ENCODE results near the gene AGBL1.

DNA sequence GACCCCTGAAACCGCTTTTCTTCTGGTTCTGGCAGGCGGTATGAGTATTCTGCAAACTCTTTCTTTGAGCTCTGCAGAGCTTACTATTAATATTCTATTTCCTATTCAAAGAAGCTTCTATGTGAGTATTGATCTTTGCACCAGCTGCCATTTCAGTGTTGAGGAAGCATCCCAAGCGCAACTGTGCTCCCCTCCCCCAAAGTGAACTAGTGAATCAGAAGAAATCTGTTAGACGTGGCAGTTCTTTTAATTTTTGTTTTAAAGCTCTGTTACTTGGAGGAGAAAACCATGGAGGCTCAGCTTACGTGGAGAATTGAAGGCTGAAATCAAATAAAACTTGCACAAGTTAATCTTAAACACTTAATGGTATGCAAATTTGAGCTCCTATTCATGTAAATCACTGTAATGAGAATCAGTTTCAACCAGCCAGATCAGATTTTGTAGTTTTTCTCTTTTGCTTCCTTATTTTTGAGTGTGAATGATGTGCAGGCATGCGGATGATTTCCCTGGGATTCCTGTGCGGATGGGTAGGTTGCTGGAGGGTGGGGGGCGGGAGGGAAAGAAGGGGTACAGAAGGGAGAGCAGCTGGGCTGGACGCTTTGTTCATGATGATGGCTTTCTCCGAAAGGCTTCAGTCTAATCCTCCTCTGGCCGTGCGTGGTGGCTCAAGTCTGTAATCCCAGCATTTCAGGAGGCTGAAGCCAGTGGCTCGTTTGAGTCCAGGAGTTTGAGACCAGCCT, 16.1 kb upstream of the AGBL1 start:
- no peak for TF ChIP-seq POLR2A (IDR thresholded peaks at IDR 0.05)
- TF ChIP-seq EP300 (IDR thresholded peaks at IDR 0.05), result no peak
- TF ChIP-seq, protein P1, sequence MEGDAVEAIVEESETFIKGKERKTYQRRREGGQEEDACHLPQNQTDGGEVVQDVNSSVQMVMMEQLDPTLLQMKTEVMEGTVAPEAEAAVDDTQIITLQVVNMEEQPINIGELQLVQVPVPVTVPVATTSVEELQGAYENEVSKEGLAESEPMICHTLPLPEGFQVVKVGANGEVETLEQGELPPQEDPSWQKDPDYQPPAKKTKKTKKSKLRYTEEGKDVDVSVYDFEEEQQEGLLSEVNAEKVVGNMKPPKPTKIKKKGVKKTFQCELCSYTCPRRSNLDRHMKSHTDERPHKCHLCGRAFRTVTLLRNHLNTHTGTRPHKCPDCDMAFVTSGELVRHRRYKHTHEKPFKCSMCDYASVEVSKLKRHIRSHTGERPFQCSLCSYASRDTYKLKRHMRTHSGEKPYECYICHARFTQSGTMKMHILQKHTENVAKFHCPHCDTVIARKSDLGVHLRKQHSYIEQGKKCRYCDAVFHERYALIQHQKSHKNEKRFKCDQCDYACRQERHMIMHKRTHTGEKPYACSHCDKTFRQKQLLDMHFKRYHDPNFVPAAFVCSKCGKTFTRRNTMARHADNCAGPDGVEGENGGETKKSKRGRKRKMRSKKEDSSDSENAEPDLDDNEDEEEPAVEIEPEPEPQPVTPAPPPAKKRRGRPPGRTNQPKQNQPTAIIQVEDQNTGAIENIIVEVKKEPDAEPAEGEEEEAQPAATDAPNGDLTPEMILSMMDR (IDR thresholded peaks at IDR 0.05), result no peak
